ENCODE data around the gene NTM. TPM values are rescaled to one million over a fixed set of nuclear protein-coding genes. Genes with fewer than 3 reads are reported as not detected.

The NTM gene
- total and polyA plus RNA-seq, 2 of the 8 experiments (the other 6 are each of a cell fraction or from before 2014, with no cell fraction given), result 13.4 to 20.0 TPM

DNA sequence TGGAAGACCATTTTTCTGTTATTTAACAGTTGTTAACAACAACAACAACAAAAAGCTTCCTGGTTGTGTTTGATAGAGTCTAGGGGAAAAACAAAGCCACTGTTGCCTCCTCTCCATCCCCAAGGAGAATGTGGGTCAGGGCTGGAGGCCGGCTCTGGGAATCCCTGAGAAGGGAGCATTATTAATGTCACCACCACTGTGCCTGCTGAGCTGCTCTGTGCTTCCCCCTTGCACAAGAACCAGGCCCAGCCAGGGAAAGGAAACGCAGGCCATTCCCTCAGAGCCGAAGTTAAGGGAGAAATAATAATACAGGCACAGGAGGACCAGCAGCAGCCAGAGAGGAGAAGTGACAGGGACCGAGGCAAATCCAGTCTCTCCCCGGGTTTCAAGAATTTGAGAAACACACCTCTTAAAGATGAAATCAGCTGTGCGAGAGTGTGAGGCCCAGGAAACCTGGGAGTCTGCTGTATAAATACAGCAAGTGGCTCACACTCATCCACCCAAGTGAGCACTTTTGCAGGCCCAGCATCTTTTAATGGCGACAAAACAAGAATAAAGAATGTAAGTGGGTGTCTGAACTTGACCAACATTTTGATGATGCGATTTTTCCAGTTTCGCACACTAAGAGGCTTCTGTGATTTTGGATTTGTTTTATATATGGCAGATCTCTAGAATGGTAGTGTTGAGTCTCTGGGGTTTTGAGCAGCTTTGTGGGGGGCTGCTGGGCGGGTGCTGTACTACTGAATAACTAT, 539.2 kb downstream of the NTM start:
- Histone ChIP-seq H2BK120ac (replicated peaks; ENCODE audit: low read depth, low read length) (no peak overlapping the region), H3K36me3 (ENCODE audit: control insufficient read depth in 2 of 4, insufficient read depth in 4 of 4, low read length in 3 of 4) (no peaks in the 10 kb centered on the region; a peak in 1 of 8 replicates), H4K20me1 (replicated peaks in 1 of 2; ENCODE audit: control insufficient read depth in 1 of 2, insufficient read depth in 2 of 2, low read length in 2 of 2) (no peaks in the 10 kb centered on the region), H3K27ac (ENCODE audit: low read depth, low read length) (no peak overlapping the region), H3K4me1 (replicated peaks in 1 of 4; ENCODE audit: control insufficient read depth in 3 of 4, insufficient read depth in 4 of 4, low read length in 3 of 4) (peaks cover 4 to 22% (median 7%) of the 10 kb centered on the region in 4 experiments; a peak in 6 of 7 replicates), H4K91ac (replicated peaks; ENCODE audit: insufficient read length, low read length) (no peak overlapping the region), H2BK15ac (ENCODE audit: low read length) (no peak overlapping the region), H3K23ac (ENCODE audit: insufficient read length) (no peak overlapping the region), H3K4me3 (ENCODE audit: extremely low read depth in 1 of 4, insufficient read depth in 2 of 4, low read depth in 3 of 4, low read length in 4 of 4) (peak overlapping the region; percentile 33 to 85 (median 55); a peak in 5 of 8 replicates), H2BK5ac (ENCODE audit: low read depth, low read length) (no peak overlapping the region), H3K79me2 (ENCODE audit: control insufficient read depth in 1 of 2, insufficient read depth in 2 of 2, low read length in 2 of 2) (no peaks in the 10 kb centered on the region), H3K9ac (replicated peaks in 1 of 4; ENCODE audit: extremely low read depth in 1 of 4, low read depth in 3 of 4, low read length in 3 of 4) (no peak overlapping the region), H3K23me2 (ENCODE audit: low read depth, low read length) (peaks cover 7% of the 10 kb centered on the region; the same call in 1 of the 2 replicates), H3K9me3 (ENCODE audit: insufficient read depth in 2 of 2, low read depth in 1 of 2, low read length in 1 of 2) (no peaks in the 10 kb centered on the region), H3K18ac (ENCODE audit: extremely low read depth, low read length) (peak overlapping the region; percentile 36; the same call in 1 of the 2 replicates), H2AK5ac (ENCODE audit: low read depth, low read length) (no peak overlapping the region), H4K5ac (ENCODE audit: insufficient read length, low read depth, low read length) (no peak overlapping the region), H3K27me3 (replicated peaks in 1 of 4; ENCODE audit: control insufficient read depth in 3 of 4, extremely low read depth in 1 of 4, insufficient read depth in 3 of 4, low read length in 3 of 4) (no peaks in the 10 kb centered on the region; a peak in 1 of 7 replicates), H3K4me2 (ENCODE audit: insufficient read depth in 1 of 2, low read depth in 2 of 2, low read length in 2 of 2) (peak overlapping the region; percentile 79 to 81), H2BK20ac (ENCODE audit: low read length) (no peak overlapping the region), H2BK12ac (ENCODE audit: low read depth, low read length) (no peak overlapping the region), H2AFZ (ENCODE audit: low read length) (no peak overlapping the region), H3K79me1 (ENCODE audit: low read depth, low read length) (no peaks in the 10 kb centered on the region; the same call in 1 of the 2 replicates), H3K4ac (replicated peaks; ENCODE audit: insufficient read length, low read depth, low read length) (no peak overlapping the region), H3K56ac (replicated peaks; ENCODE audit: insufficient read length, low read depth, low read length) (no peak overlapping the region), H4K8ac (ENCODE audit: extremely low read depth, insufficient read depth, low read length) (no peak overlapping the region), H3K14ac (ENCODE audit: insufficient read length) (no peak overlapping the region)
- FAIRE-seq (no peak), DNase-seq (ENCODE audit: low read depth in 1 of 2, low spot score in 2 of 2) (no peak)
- ChIA-PET POLR2A (ENCODE audit: partially characterized antibody) (interaction anchor here (1.5 kb wide), 1 partner anchor 42 kb away, joined by 4 read pairs; no protein-coding TSS in a partner anchor), CTCF (ENCODE audit: partially characterized antibody) (interaction anchor here (0.7 to 9.4 kb wide), 15 partner anchors 14 to 222 kb away, joined by 3 to 137 read pairs (median 9); no protein-coding TSS in a partner anchor)
- WGBS, 2 experiments (ENCODE audit: extremely low coverage in 1 of 2, insufficient coverage in 1 of 2, insufficient read length in 1 of 2, insufficient replicate concordance in 2 of 2, low coverage in 1 of 2, low lambda C conversion rate in 2 of 2, missing lambda C conversion rate in 1 of 2), result 65% methylated on average over 10 of the region's 10 CpGs; no CpG with 5 or more reads in 1 of the 2 experiments
